D721Med (cell line): ENCODE results near the gene ELAPOR2.

Experiments used
- DNase-seq: peaks from one replicate; pipeline ENCODE4 v3.0.0; 2011; ENCODE audit warnings: low spot score; ENCODE audit not compliant: insufficient read length
- FAIRE-seq: peaks from 2 replicates; lab custom pipeline; 2011; peaks lifted over from hg19 to GRCh38; lab: Jason Lieb, UNC
- CTCF ChIP-seq: IDR thresholded peaks from 2 replicates; pipeline ENCODE4 v1.5.1; 2012; ENCODE audit warnings: mild to moderate bottlenecking, control low read depth; ENCODE audit not compliant: insufficient read depth; ENCODE audit errors: missing control alignments

Gene ELAPOR2

GRCh38 chr7:87016606-87017005, 42.8 kb downstream of the ELAPOR2 start:
- no peak for TF ChIP-seq CTCF
- DNase-seq (no peak), FAIRE-seq (no peak)

DNA sequence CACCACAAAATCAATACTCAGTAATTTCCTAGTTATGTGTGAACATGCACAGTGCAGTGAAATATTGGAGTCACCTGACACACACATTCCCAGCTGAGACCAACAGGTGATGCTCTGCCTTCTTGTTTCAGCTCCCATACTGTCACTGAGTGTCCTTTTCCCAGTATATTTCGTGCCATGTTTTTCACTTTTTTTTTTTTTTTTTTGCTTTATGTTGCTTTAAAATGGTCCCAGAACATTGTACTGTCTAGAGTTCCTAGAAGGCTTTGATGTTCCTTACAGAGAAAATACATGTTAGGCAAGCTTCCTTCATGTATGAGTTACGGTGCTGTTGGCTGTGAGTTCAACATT, 45.6 kb downstream of the ELAPOR2 start:
- DNase-seq (no peak), FAIRE-seq (no peak)
- TF ChIP-seq CTCF: no peak

DNA sequence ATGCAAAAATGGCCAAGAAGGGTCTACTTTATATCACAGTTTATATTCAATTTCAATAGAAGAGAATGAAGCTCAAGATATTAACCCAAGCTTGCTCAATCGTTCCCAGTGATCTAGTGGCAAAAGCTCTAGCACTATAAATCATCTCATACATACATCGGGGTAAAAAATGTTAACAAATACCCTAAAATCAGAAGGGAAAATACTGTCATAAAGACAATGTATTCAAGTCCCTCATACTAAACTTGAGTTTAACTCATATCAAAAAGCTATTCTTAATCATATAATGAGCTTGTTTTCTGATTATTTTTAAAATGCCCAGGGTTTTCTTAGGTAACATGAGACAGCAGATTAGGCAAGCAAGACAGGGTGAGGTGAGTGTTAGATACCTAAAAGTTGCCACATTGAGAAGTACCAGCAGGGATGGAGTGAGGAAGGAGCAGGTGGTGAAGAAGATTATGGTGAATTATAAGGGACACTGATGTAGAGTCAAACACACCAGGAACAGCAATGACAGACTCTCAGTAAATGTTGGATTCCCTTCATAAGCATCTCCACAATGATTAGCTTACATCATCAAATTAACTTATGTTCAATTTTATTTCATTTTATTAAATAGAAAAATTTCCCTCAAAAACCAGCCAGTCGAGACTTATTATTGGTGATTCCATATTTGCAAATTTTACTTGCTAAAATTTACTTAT, 46.2 kb downstream of the ELAPOR2 start:
- FAIRE-seq: no peak
- no peak for DNase-seq
- no peak for TF ChIP-seq CTCF
